WTC11 (cell line): ENCODE results near the gene SPATA31D3. TPM values are rescaled to one million over a fixed set of nuclear protein-coding genes. Genes with fewer than 3 reads are reported as not detected.

Experiments
- ATAC-seq: fragments of 200-7000 bp; cut with Tn5 transposase; 2 replicates; pipeline ENCODE4 v1.10.0; 2021; ENCODE audit warnings: mild to moderate bottlenecking, moderate library complexity
- CTCF ChIA-PET: fragments of 300-600 bp; sonication (Branson Sonifier 250); formaldehyde crosslinking; loops from one replicate; lab custom pipeline; 2021; ENCODE audit warnings: antibody characterized with exemption; lab: Charles Lee
- POLR2A ChIA-PET: fragments of 350-600 bp; sonication (Branson Sonifier 250); formaldehyde crosslinking; loops from one replicate; lab custom pipeline; 2021; ENCODE audit warnings: antibody characterized with exemption; lab: Charles Lee
- DNase-seq: peaks from one replicate; pipeline ENCODE4 v3.0.0; 2021; ENCODE audit warnings: low spot score
- H3K27ac Mint-ChIP-seq: 2 replicates; pipeline ENCODE4 v1.8.0; 2021; ENCODE audit warnings: mixed read lengths
- H3K27me3 Mint-ChIP-seq: 2 replicates; pipeline ENCODE4 v1.8.0; 2021; ENCODE audit warnings: low read depth, mild to moderate bottlenecking, moderate library complexity, mixed read lengths
- H3K36me3 Mint-ChIP-seq: 2 replicates; pipeline ENCODE4 v1.8.0; 2021; ENCODE audit warnings: mixed read lengths
- H3K4me1 Mint-ChIP-seq: 2 replicates; pipeline ENCODE4 v1.8.0; 2022; ENCODE audit warnings: mixed read lengths
- H3K4me3 Mint-ChIP-seq: 2 replicates; pipeline ENCODE4 v1.8.0; 2021; ENCODE audit warnings: mild to moderate bottlenecking, moderate library complexity, mixed read lengths
- H3K9me3 Mint-ChIP-seq: 2 replicates; pipeline ENCODE4 v1.8.0; 2021; ENCODE audit warnings: mixed read lengths
- CBFB ChIP-seq: sonication (generic); formaldehyde crosslinking; IDR thresholded peaks from 2 replicates; pipeline ENCODE4 v1.8.1; 2022; ENCODE audit warnings: mild to moderate bottlenecking, low read depth, missing genetic modification reagents
- CREM ChIP-seq: sonication (generic); formaldehyde crosslinking; IDR thresholded peaks from 2 replicates; pipeline ENCODE4 v1.8.1; 2022; ENCODE audit warnings: mild to moderate bottlenecking, missing genetic modification reagents, moderate library complexity
- ELF4 ChIP-seq: sonication (generic); formaldehyde crosslinking; IDR thresholded peaks from 2 replicates; pipeline ENCODE4 v1.8.1; 2022; ENCODE audit warnings: low read depth, mild to moderate bottlenecking, moderate library complexity, missing genetic modification reagents
- EMX1 ChIP-seq: fragments of 250-450 bp; sonication (Bioruptor Pico); IDR thresholded peaks from 2 replicates; pipeline ENCODE4 v1.8.0; 2021; ENCODE audit warnings: mild to moderate bottlenecking
- ESRRA ChIP-seq: sonication (generic); formaldehyde crosslinking; IDR thresholded peaks from 2 replicates; pipeline ENCODE4 v1.8.1; 2022; ENCODE audit warnings: mild to moderate bottlenecking, missing genetic modification reagents, borderline replicate concordance
- FOXK1 ChIP-seq: sonication (generic); formaldehyde crosslinking; IDR thresholded peaks from 2 replicates; pipeline ENCODE4 v1.8.0; 2022; ENCODE audit warnings: mild to moderate bottlenecking, moderate library complexity, missing genetic modification reagents
- FOXP1 ChIP-seq: sonication (generic); formaldehyde crosslinking; IDR thresholded peaks from 2 replicates; pipeline ENCODE4 v1.8.0; 2022; ENCODE audit warnings: missing genetic modification reagents, mild to moderate bottlenecking, moderate library complexity, borderline replicate concordance
- GTF2I ChIP-seq: fragments of 250-450 bp; sonication (Bioruptor Pico); conservative IDR thresholded peaks from 2 replicates; pipeline ENCODE4 v1.4.0; 2021; ENCODE audit warnings: mild to moderate bottlenecking
- IRF2 ChIP-seq: sonication (generic); formaldehyde crosslinking; IDR thresholded peaks from 2 replicates; pipeline ENCODE4 v1.8.0; 2022; ENCODE audit warnings: low read depth, missing genetic modification reagents, borderline replicate concordance
- KAT7 ChIP-seq: sonication (generic); formaldehyde crosslinking; IDR thresholded peaks from 2 replicates; pipeline ENCODE4 v1.8.1; 2023; ENCODE audit warnings: missing genetic modification reagents, mild to moderate bottlenecking, borderline replicate concordance
- MYBL2 ChIP-seq: sonication (generic); formaldehyde crosslinking; IDR thresholded peaks from 2 replicates; pipeline ENCODE4 v1.8.1; 2023; ENCODE audit warnings: mild to moderate bottlenecking, moderate library complexity, missing genetic modification reagents
- NR2C2 ChIP-seq: sonication (generic); formaldehyde crosslinking; IDR thresholded peaks from 2 replicates; pipeline ENCODE4 v1.8.0; 2022; ENCODE audit warnings: mild to moderate bottlenecking, missing genetic modification reagents
- PRDM15 ChIP-seq: sonication (generic); formaldehyde crosslinking; IDR thresholded peaks from 2 replicates; pipeline ENCODE4 v1.8.0; 2022; ENCODE audit warnings: missing genetic modification reagents
- PREB ChIP-seq: sonication (generic); formaldehyde crosslinking; IDR thresholded peaks from 2 replicates; pipeline ENCODE4 v1.8.1; 2022; ENCODE audit warnings: mild to moderate bottlenecking, missing genetic modification reagents, moderate library complexity, borderline replicate concordance
- RELA ChIP-seq: sonication (generic); formaldehyde crosslinking; IDR thresholded peaks from 2 replicates; pipeline ENCODE4 v1.8.1; 2022; ENCODE audit warnings: missing genetic modification reagents, mild to moderate bottlenecking, borderline replicate concordance
- SMAD4 ChIP-seq: sonication (generic); formaldehyde crosslinking; IDR thresholded peaks from 2 replicates; pipeline ENCODE4 v1.8.0; 2022; ENCODE audit warnings: mild to moderate bottlenecking, missing genetic modification reagents
- TEAD1 ChIP-seq: sonication (generic); formaldehyde crosslinking; IDR thresholded peaks from 2 replicates; pipeline ENCODE4 v1.8.0; 2022; ENCODE audit warnings: mild to moderate bottlenecking, missing genetic modification reagents
- USF2 ChIP-seq: sonication (generic); formaldehyde crosslinking; IDR thresholded peaks from 2 replicates; pipeline ENCODE4 v1.8.1; 2023; ENCODE audit warnings: mild to moderate bottlenecking, missing genetic modification reagents, moderate library complexity
- ZMAT4 ChIP-seq: fragments of 250-450 bp; sonication (Bioruptor Pico); IDR thresholded peaks from 2 replicates; pipeline ENCODE4 v1.9.0; 2021; ENCODE audit warnings: mild to moderate bottlenecking
- ZNF121 ChIP-seq: sonication (generic); formaldehyde crosslinking; IDR thresholded peaks from 2 replicates; pipeline ENCODE4 v1.8.0; 2023; ENCODE audit warnings: missing genetic modification reagents
- ZNF232 ChIP-seq: sonication (generic); formaldehyde crosslinking; IDR thresholded peaks from 2 replicates; pipeline ENCODE4 v1.8.0; 2022; ENCODE audit warnings: mild to moderate bottlenecking, missing genetic modification reagents
- total RNA-seq: library from RNA; stranded (reverse); gene quantifications from 3 replicates; pipeline ENCODE4 v1.2.3, GENCODE V29; 2021
- TF ChIP-seq, protein P1 (sequence below): sonication (generic); formaldehyde crosslinking; IDR thresholded peaks from 2 replicates; pipeline ENCODE4 v1.8.0; 2022; ENCODE audit warnings: mild to moderate bottlenecking, missing genetic modification reagents
- TF ChIP-seq, protein P2 (sequence below): sonication (generic); formaldehyde crosslinking; IDR thresholded peaks from 2 replicates; pipeline ENCODE4 v1.8.0; 2023; ENCODE audit warnings: mild to moderate bottlenecking, missing genetic modification reagents
- TF ChIP-seq, protein P3 (sequence below): sonication (generic); formaldehyde crosslinking; IDR thresholded peaks from 2 replicates; pipeline ENCODE4 v1.8.1; 2023; ENCODE audit warnings: mild to moderate bottlenecking, missing genetic modification reagents, moderate library complexity

SPATA31D3 gene
- total RNA-seq, 1 experiment from 2014 or later, result not detected

DNA sequence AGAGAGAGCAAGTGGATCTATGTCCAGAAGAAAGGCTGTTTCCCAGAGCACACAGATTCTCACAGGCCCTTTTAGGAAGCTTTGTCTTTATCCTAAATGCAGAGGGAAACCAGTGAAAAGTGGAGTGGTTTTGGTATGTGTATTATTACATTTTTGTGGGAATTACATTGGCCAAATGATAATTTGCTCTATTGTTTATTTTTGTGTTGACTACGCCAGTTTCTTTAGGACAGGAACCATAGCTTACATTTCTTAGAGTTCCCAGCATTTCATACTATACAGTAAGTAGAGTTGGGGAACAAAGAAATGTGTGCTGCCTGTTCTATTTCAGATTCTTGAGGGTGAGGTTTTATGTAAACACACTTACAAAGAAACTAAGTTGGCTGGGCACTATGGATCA, 44.4 kb upstream of the SPATA31D3 start:
- CTCF ChIA-PET, result interaction anchor here (0.6 kb wide), 1 partner anchor 389 kb away, joined by 5 read pairs; no protein-coding TSS in a partner anchor
- H3K36me3 Mint-ChIP-seq, result no peaks in the 10 kb centered on the region
- peaks cover 10% of the 10 kb centered on the region for H3K4me1 Mint-ChIP-seq
- H3K9me3 Mint-ChIP-seq, result peaks cover 16% of the 10 kb centered on the region; the same call in 1 of the 2 replicates
- DNase-seq, result no peak
- no peak overlapping the region for H3K4me3 Mint-ChIP-seq
- 0 out of 2 replicates have a peak overlapping the region, but pooled peaks have one; percentile 26 for H3K27ac Mint-ChIP-seq
- H3K27me3 Mint-ChIP-seq, result no peaks in the 10 kb centered on the region
- no peak for ATAC-seq
- TF ChIP-seq PREB (CRISPR knock-in tag), result no peak
- TF ChIP-seq ZNF232 (CRISPR knock-in tag), result no peak
- TF ChIP-seq, protein P1, sequence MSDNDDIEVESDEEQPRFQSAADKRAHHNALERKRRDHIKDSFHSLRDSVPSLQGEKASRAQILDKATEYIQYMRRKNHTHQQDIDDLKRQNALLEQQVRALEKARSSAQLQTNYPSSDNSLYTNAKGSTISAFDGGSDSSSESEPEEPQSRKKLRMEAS (CRISPR knock-in tag), result no peak
- no peak for TF ChIP-seq ESRRA (CRISPR knock-in tag)
- TF ChIP-seq KAT7, result no peak
- TF ChIP-seq EMX1 (CRISPR knock-in tag), result no peak
- TF ChIP-seq PRDM15 (CRISPR knock-in tag), result no peak
- TF ChIP-seq, protein P2, sequence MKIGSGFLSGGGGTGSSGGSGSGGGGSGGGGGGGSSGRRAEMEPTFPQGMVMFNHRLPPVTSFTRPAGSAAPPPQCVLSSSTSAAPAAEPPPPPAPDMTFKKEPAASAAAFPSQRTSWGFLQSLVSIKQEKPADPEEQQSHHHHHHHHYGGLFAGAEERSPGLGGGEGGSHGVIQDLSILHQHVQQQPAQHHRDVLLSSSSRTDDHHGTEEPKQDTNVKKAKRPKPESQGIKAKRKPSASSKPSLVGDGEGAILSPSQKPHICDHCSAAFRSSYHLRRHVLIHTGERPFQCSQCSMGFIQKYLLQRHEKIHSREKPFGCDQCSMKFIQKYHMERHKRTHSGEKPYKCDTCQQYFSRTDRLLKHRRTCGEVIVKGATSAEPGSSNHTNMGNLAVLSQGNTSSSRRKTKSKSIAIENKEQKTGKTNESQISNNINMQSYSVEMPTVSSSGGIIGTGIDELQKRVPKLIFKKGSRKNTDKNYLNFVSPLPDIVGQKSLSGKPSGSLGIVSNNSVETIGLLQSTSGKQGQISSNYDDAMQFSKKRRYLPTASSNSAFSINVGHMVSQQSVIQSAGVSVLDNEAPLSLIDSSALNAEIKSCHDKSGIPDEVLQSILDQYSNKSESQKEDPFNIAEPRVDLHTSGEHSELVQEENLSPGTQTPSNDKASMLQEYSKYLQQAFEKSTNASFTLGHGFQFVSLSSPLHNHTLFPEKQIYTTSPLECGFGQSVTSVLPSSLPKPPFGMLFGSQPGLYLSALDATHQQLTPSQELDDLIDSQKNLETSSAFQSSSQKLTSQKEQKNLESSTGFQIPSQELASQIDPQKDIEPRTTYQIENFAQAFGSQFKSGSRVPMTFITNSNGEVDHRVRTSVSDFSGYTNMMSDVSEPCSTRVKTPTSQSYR (CRISPR knock-in tag), result no peak
- POLR2A ChIA-PET, result no interaction called here

- CTCF ChIA-PET, result no interaction called here
- Mint-ChIP-seq H3K27me3 (no peaks in the 10 kb centered on the region), H3K4me3 (no peak overlapping the region), H3K27ac (no peak overlapping the region), H3K36me3 (no peaks in the 10 kb centered on the region), H3K9me3 (peaks cover 6% of the 10 kb centered on the region; the same call in 1 of the 2 replicates), H3K4me1 (peaks cover 10% of the 10 kb centered on the region)
- POLR2A ChIA-PET, result no interaction called here
- DNase-seq, result no peak
- no peak for ATAC-seq
- TF ChIP-seq MYBL2, result no peak
- no peak for TF ChIP-seq FOXP1 (CRISPR knock-in tag)
- TF ChIP-seq ELF4 (CRISPR knock-in tag), result no peak
- TF ChIP-seq IRF2 (CRISPR knock-in tag), result no peak
- no peak for TF ChIP-seq RELA (CRISPR knock-in tag)
- TF ChIP-seq TEAD1 (CRISPR knock-in tag), result no peak
- no peak for TF ChIP-seq FOXK1 (CRISPR knock-in tag)
- TF ChIP-seq CBFB (CRISPR knock-in tag), result no peak
- no peak for TF ChIP-seq USF2 (CRISPR knock-in tag)
- no peak for TF ChIP-seq NR2C2 (CRISPR knock-in tag)
- no peak for TF ChIP-seq ZMAT4 (CRISPR knock-in tag)
- TF ChIP-seq PREB (CRISPR knock-in tag), result no peak
- TF ChIP-seq GTF2I, result no peak
- no peak for TF ChIP-seq SMAD4 (CRISPR knock-in tag)
- TF ChIP-seq CREM, result no peak
- no peak for TF ChIP-seq ZNF121 (CRISPR knock-in tag)
- TF ChIP-seq, protein P3, sequence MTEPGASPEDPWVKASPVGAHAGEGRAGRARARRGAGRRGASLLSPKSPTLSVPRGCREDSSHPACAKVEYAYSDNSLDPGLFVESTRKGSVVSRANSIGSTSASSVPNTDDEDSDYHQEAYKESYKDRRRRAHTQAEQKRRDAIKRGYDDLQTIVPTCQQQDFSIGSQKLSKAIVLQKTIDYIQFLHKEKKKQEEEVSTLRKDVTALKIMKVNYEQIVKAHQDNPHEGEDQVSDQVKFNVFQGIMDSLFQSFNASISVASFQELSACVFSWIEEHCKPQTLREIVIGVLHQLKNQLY, result no peak
Observed at GRCh38 chr9:81902196-81902595, 41.1 kb upstream of the SPATA31D3 start.
